HS-27A (cell line): ENCODE measurements around the gene DNPEP.
"Not testable (repeated sequence)": the region's sequence is repeated elsewhere in the genome, so short reads cannot be mapped to it uniquely, and the experiment has no call there.

Experiments
- DNase-seq: peaks from one replicate; pipeline ENCODE4 v3.0.0-alpha.2; 2012; ENCODE audit warnings: low read depth, missing footprints

The DNPEP gene

GRCh38 chr2:219419331-219420197 is 31.9 kb upstream of the DNPEP start:
- no peak for DNase-seq

GRCh38 chr2:219419012-219419324 is 31.3 kb upstream of the DNPEP start:
- no peak for DNase-seq

GRCh38 chr2:219418155-219419011 is 30.7 kb upstream of the DNPEP start, which contains the start of gene DES:
Gene DES, plus strand, starts transcription at chr2:219418377. Its CDS starts 86 bp downstream, at chr2:219418463.
- DNase-seq = no peak

- no peak for DNase-seq
Measured at GRCh38 chr2:219417374-219417773, 29.7 kb upstream of the DNPEP start.

GRCh38 chr2:219416938-219417337 is 29.2 kb upstream of the DNPEP start:
- no peak for DNase-seq

- DNase-seq = no peak
Measured at GRCh38 chr2:219416235-219416602, 28.5 kb upstream of the DNPEP start.

GRCh38 chr2:219415580-219416234 is 28.0 kb upstream of the DNPEP start:
- no peak for DNase-seq

GRCh38 chr2:219414857-219415256 is 27.1 kb upstream of the DNPEP start:
- no peak for DNase-seq

GRCh38 chr2:219410390-219410789 is 22.7 kb upstream of the DNPEP start:
- no peak for DNase-seq

- DNase-seq = no peak
Measured at GRCh38 chr2:219409619-219410018, 21.9 kb upstream of the DNPEP start.

- no peak for DNase-seq
Measured at GRCh38 chr2:219408631-219409030, 20.9 kb upstream of the DNPEP start.

- no peak for DNase-seq
Measured at GRCh38 chr2:219408204-219408603, 20.5 kb upstream of the DNPEP start.

- not testable (repeated sequence) for DNase-seq
Measured at GRCh38 chr2:219407343-219407742, 19.6 kb upstream of the DNPEP start.

GRCh38 chr2:219406861-219407230 is 19.1 kb upstream of the DNPEP start:
- DNase-seq = peak; percentile 59

- DNase-seq = no peak
Measured at GRCh38 chr2:219405958-219406860, 18.5 kb upstream of the DNPEP start.

- DNase-seq = no peak
Measured at GRCh38 chr2:219405451-219405850, 17.7 kb upstream of the DNPEP start.

GRCh38 chr2:219404954-219405353 is 17.2 kb upstream of the DNPEP start:
- DNase-seq = no peak

GRCh38 chr2:219404291-219404910 is 16.7 kb upstream of the DNPEP start:
- DNase-seq = no peak

- no peak for DNase-seq
Measured at GRCh38 chr2:219403861-219404260, 16.1 kb upstream of the DNPEP start.

GRCh38 chr2:219402665-219403515 is 15.2 kb upstream of the DNPEP start:
- DNase-seq = peak; percentile 31
